Hematopoietic multipotent progenitor cell treated with erythropoietin and hydrocortisone succinate and interleukin-3 and kit ligand, for 17 days (in vitro differentiated cells): ENCODE results near the gene PAPPA2.
"Not testable (repeated sequence)": the region's sequence is repeated elsewhere in the genome, so short reads cannot be mapped to it uniquely, and the experiment has no call there.

Experiments
- DNase-seq: peaks from one replicate; pipeline ENCODE4 v3.0.0-alpha.2; 2015; ENCODE audit warnings: low spot score

PAPPA2 gene

GRCh38 chr1:176693697-176694329 is 230.8 kb downstream of the PAPPA2 start:
- DNase-seq = no peak

GRCh38 chr1:176694713-176695112 is 231.7 kb downstream of the PAPPA2 start:
- no peak for DNase-seq

GRCh38 chr1:176696109-176696508 is 233.1 kb downstream of the PAPPA2 start:
- no peak for DNase-seq

GRCh38 chr1:176696689-176697088 is 233.7 kb downstream of the PAPPA2 start:
- DNase-seq = no peak

GRCh38 chr1:176699821-176700220 is 236.8 kb downstream of the PAPPA2 start:
- no peak for DNase-seq

GRCh38 chr1:176701151-176701866 is 238.3 kb downstream of the PAPPA2 start:
- no peak for DNase-seq

GRCh38 chr1:176702901-176703300 is 239.9 kb downstream of the PAPPA2 start:
- no peak for DNase-seq

GRCh38 chr1:176705585-176705984 is 242.6 kb downstream of the PAPPA2 start:
- no peak for DNase-seq

- DNase-seq = no peak
Measured at GRCh38 chr1:176717066-176717750, 254.2 kb downstream of the PAPPA2 start.

GRCh38 chr1:176719447-176719846 is 256.5 kb downstream of the PAPPA2 start:
- no peak for DNase-seq

GRCh38 chr1:176720838-176721237 is 257.9 kb downstream of the PAPPA2 start:
- DNase-seq = no peak

GRCh38 chr1:176733661-176734060 is 270.7 kb downstream of the PAPPA2 start:
- DNase-seq = no peak

GRCh38 chr1:176735201-176735600 is 272.2 kb downstream of the PAPPA2 start:
- DNase-seq = no peak

- DNase-seq = no peak
Measured at GRCh38 chr1:176736015-176736414, 273.0 kb downstream of the PAPPA2 start.

GRCh38 chr1:176741181-176741580 is 278.2 kb downstream of the PAPPA2 start:
- DNase-seq = no peak

GRCh38 chr1:176742322-176742721 is 279.3 kb downstream of the PAPPA2 start:
- no peak for DNase-seq

GRCh38 chr1:176744142-176744541 is 281.2 kb downstream of the PAPPA2 start:
- DNase-seq = no peak

GRCh38 chr1:176745945-176746344 is 283.0 kb downstream of the PAPPA2 start:
- no peak for DNase-seq

- DNase-seq = no peak
Measured at GRCh38 chr1:176752505-176752904, 289.5 kb downstream of the PAPPA2 start.

GRCh38 chr1:176754676-176755075 is 291.7 kb downstream of the PAPPA2 start:
- DNase-seq = no peak

GRCh38 chr1:176756817-176757216 is 293.8 kb downstream of the PAPPA2 start:
- not testable (repeated sequence) for DNase-seq

GRCh38 chr1:176765608-176766007 is 302.6 kb downstream of the PAPPA2 start:
- DNase-seq = no peak

GRCh38 chr1:176766779-176767178 is 303.8 kb downstream of the PAPPA2 start:
- DNase-seq = no peak
